ENCODE measurements around the gene SRI.

The SRI gene

DNA sequence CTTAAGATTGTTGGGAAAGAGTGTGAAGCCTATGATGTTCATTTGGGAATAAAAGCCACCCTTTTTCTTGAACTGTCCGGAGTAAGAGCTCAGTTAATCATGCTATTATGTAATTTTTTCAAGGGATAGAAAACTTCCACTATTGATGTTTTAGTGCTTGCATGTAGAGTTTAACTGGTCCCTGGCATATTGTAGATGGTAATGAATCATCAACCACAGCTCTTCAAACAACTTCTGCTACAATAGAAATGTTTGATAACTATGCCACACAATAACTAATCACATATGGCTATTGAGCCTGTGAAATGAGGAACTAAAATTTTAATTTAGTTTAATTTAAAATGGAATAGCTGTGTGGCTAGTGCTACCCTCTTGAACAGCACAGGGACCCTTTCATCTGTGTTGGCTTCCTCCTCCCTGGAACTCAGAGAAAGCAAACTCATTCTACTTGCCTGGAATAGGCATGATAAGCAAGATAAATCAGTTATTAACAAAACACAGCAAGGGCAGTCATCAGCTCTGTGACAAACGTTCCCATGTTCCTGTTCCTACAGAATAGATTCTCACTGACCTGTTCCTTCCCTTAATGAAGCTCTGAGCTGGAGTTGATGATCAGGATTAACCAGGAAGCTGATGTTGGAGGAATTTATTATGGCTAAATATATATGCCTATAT is 4.9 kb upstream of the SRI start:
- no peak for DNase-seq

DNA sequence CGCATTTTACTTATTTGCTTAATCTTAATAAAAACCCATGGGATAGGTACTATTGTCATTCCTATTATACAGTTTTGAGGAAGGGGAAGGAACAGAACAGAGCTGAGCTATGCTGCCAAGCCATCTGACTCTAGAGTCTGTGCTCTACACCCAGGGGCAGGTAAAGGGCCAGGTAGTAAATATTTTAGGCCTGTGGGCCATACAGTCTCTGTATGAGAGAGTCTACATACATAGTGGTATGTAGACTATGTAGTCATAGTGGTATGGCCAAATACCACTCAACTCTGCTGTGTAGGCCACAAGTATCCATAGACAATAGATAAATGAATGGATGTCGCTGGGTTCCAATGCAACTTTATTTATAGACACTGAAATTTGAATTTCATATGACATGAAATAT is 3.4 kb upstream of the SRI start:
- DNase-seq, result no peak

DNA sequence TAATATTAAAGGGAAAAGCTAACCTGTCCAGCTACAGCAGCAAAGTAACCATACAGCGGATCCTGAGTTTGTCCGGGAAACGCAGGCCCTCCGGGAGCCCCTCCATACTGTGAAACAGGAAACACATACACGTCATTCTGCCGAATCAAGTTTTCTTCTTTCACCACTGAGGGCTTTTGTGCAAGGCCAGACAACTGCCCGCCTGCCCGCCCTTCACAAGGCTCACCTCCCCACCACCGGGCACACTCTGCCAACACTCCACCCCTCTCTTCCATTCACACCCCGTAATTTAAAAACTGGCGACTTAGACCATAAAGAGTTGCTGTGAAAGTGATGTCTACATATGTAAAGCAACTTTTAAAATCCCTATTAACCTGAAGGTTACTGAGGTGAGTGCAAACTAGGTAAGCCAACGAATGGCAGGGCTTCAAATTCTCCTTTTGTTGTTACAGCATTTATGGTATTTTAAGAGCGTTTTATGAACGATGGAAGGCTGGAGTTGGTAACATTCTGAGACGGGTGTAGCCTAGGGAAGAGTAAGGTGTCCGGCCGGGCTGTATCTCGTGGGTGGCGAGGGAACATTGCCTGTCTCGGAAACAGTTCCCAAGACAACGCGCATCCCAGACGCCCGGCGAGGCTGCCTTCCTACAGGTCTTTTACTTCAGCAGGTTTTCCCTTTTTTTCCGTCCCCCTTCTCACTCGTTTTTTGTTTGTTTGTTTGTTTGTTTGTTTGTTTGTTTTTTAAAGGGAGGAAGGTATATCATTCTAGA is 817 bp downstream of the SRI start:
- DNase-seq, result no peak

DNA sequence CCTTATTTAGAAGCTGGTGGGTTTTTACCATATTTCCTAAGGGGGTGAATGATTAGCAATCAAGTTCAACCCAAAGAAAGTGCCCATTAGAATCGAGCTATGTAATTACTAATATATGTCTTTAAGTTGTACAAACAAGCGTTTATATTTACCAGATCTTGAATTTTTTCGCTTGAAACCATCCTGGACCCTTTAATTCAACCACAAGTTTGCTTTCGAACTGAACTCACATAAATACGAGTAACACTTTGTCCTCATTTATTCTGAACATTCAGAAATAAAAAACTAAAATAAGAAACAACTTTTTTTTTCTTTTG is 1.5 kb downstream of the SRI start:
- no peak for DNase-seq

DNA sequence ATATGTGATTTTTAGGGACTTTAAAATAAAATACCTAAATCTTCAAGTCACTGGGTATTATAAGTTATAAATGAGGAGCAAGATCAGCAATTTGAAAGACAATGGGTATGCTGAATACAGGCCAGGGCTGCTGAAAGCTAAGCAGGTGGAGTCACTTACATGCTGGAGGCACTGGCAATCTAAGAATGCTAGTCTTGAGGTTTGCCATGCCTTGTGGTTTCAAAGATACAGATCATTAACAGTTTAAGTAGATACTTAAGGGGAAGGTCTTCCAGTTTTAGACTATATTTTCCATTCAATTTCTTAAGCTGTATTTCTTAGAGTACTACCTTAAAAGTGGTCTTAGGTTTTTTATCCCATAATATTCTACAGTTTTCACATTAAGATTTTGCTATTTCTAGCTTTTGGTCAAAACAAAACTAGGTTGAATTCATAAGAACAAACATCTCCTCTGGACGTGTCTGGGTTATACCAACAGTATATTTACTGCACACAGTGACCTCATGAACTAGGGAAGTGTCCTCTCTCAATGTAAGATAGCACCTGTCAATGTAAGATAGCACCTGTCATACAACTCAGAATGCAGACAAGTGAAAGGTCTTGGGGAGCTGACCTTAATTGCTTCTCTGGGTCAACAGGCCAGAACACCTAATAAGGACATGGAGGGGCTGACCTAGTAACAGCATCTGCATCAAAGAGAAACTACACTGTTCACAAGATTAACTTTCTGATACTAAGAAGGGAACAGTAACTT is 2.0 kb downstream of the SRI start:
- no peak for DNase-seq

DNA sequence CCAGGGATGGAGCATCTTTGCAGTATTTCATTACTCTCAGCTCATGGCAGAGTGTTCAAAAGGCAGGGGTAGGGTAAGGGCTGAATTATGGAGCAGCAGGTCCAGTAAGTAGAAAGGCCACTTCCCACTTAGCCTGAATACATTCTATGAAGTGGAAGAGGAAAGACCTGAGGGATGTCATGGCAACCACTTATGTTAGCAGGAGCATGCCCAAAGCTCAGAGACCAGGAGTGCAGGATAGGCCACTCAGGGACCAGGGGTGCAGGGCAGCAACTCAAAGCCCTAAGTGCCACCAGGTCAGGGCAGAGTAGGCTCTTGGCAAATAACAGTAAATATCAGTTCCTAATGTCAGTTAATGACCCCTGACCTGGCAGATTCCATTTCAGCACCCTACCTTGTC is 3.6 kb downstream of the SRI start:
- no peak for DNase-seq

DNA sequence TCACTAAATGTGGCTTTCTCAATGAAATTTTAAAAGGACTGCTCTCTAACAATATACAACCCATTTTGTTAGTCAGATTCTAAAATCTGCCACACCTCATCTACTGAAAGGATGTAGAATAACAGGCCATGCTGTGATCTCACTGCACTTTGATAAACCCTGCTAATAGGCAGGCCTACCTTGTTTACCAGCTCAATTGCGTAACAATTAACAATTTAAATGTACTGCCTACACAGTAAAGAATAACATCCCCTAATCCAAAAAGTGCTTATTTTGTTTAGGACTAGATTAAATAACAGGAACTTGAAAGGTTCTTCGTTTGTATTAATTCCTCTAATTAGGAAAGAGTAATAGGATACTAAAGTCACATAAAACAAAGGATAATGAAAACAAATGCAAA is 4.5 kb downstream of the SRI start:
- DNase-seq, result no peak

DNA sequence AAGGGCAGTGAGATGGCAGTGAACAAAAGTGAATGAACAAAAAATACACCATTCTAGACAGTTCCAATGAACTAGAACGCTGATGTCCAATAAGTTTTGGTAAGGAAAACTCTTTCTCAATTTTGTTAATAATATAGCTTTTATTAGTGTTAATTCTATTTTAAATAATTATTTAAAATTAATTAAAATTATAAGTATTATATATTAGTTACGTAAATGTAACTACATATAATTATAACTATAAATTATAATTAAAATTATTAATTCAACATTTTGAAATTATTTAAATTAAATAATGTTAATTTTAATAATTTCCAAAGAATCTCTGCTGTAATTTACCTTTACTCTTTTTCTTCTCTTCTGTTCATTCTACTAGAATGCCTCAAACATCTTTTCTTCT is 5.4 kb downstream of the SRI start:
- DNase-seq, result no peak

DNA sequence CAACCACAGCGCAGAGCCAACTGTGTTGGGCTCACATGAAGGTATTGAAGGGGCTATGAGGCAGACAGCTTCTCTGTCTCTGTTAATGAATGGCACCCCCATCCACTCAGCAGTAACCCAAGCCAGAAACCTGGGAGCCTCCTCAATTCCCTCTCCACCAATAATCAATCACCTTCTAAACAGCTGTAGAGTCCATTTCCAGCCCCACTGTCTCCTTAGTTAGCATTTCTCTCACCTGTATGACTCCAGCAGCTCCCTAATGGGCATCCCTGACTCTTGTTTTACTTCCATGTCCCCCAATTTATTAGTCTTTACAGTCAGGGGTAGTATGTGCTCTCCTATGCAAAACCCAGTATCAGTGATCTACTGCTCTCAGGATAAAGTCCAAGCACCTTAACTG is 6.9 kb downstream of the SRI start:
- DNase-seq, result no peak

DNA sequence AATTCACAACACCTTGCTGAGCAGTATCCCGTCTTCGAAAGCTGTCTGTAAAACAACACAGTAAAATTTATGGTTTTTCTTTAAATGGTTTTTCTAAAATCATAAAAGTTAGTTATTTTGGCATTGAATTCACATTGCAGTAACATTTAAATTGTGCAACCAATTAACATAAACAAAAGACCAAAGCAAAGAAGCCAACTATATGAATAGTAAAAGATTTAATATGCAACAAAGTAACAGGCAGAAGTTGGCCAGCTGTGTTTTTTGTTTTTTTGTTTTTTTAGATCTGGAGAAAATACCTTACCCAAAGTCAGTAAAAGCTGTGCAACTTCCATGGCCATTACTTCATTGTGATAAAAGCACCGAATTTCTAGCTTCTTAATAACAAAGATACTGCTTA is 11.3 kb downstream of the SRI start:
- DNase-seq, result no peak

DNA sequence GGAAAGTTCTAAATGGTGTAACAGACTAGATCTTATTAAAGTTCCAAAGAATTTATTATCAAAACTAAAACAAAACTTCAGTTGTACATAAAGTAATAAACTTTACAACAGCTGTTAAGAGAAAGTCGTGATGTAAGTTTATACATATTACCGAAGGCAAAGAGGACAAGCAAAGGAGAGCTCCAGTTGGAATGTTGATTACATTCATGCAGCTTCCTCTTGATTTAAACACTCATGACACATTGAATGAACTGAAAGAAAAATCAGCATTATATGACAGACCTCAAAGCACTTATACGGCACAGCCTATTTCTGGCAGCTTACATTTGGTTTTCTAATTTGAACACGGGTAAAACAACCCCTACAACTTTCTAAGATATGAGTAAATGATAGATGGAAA is 13.6 kb downstream of the SRI start:
- DNase-seq, result no peak

DNA sequence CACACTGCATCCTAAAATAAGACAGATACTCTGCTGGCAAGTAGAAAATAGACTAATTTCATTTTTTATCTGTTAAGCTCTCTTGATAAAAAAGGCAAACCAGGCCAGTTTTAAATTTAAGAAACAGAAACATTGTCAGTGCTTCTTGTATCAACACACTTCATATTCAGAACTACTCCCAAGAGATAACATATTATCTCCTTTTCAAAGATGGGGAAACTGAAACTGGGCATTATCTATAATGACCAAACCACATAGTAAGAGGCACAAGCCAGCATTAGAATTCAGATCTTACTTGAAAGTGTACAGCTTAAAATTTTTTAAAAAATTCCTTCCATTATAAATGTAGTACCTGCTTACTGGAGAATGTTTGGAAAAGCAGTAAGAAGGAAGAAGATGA is 14.7 kb downstream of the SRI start:
- DNase-seq, result no peak

DNA sequence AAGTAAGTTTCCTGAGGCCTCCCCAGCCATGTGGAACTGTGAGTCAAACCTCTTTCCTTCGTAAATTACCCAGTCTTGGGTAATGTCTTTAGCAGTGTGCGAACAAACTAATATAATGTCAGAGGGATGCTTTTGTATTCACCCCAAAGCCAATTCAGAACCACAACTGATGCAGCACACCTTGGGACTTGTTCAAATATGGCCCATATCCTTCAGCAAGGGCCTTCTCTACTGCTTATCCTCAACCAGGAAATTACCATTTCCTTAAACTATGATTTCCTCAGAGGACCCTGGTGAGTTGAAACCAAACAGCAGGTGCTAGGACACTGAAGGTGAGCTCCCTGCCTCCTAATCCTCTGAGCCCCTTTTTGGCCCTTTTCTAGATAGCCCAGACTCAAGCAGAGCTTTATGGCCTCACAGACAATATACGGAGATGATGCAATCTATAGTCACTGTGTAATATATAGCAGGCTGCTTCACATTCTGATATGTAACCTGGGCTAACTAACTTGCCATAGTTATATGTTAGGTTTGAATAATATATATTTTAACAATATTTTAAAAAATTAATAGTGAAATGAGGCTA is 15.2 kb downstream of the SRI start:
- no peak for DNase-seq

DNA sequence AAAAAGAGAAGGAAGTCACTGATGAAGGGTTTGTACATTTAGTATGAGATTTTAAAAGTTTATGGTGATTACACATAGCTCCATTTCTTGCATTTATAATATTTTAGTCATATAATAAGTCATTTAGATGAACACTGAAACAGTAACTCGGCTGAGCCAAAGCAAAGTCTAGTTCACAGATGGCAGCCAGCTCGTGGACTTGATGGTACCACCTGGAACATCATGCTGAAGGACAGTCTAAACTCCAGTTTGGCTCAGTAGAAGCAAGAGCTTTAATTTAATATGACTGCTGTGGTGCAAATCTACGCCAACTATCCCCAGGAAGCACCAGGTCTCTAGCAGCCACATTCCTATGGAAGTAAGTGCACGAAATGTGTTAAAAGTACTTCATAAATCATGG is 16.4 kb downstream of the SRI start:
- no peak for DNase-seq

DNA sequence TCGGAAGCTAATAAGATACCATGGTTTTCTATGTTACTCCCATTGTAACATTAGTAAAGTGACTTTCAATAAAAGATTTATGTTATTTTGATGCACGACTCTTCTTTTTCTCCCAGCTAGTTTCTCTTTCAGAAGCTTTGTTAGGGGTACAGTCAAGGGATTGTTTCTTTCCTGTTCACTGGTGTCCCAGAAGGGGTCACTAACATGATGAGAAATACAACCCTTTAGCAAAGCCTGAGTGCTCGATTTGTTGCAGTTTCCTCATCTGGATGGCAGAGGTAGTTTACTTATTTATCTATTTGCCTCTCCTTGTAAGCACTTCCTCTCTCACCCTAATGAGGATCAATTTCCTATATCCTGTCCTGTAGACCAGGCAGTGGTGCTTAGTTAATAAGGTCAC is 17.0 kb downstream of the SRI start:
- no peak for DNase-seq

DNA sequence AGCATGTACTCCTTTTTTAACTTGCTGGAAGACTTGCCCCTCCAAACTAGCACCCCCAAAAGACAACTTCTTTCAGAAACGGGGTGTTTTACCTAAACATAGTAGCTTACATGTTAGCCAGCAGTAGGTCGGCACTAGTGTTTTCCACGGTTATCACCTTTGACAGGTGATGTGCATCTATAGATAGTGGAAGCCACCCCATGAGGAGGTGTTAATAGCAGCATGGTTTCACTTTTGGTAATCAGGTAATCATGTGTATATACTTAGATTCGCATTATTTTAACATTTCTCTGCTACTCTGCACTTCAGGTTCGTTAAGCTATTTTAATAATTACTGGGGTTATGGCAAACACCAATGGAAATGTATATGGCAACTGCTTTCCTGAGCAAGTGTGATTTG is 17.6 kb downstream of the SRI start:
- no peak for DNase-seq

DNA sequence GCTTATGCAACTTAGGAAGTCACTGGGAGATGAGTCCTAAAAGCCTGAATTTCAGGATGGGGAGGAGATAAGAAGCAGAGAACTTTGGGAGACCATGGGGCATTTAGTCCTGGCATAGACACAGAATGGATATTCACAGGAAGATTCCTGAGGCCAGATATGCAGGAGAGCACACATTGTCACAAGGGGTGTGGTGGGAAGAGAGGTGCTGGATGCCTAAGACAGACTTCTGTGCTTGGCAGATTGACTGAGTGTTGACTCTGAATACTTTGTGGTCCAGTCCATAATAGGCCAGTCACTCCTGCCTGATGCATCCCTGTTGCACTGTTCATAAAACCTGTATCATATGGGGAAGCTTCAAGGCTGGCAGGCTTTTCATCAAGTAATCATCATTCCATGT is 18.5 kb downstream of the SRI start:
- DNase-seq, result no peak

DNA sequence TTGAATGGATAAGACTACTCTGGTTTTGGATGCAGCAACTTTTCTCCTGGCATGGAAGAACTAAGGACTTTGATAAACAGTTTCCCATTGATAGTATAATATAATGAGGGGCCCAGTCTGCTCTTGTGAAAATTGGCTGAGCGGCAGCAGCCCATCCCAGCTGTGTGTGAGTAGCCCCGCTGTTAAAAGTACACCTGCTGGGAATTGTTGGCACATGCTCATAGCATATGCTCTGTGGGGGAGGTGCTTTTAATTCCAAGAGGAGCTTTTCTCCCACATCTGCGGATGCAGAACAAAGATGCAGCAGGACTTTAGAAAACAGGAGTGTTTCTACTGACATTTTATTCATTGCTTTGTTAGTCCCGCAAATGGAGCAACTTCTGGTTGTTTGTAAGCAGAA is 19.0 kb downstream of the SRI start:
- no peak for DNase-seq

DNA sequence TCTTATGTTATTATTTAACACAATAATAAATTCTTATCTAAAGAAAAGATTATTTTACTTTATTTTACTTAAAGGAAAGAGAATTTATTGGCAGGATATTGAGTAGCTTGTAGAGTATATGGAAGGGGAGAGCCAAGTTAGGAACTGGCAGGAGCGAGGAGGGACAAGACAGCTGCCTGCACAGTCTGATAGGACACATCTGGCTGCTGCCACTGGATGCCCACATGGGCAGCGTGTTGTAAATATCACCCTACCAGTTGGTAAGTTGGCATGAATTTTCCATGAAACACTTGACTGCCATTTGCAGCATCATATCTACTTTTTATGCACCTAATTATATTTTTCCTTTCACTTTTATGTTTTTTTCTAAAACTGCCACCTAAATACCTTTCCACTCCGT is 19.6 kb downstream of the SRI start:
- no peak for DNase-seq

DNA sequence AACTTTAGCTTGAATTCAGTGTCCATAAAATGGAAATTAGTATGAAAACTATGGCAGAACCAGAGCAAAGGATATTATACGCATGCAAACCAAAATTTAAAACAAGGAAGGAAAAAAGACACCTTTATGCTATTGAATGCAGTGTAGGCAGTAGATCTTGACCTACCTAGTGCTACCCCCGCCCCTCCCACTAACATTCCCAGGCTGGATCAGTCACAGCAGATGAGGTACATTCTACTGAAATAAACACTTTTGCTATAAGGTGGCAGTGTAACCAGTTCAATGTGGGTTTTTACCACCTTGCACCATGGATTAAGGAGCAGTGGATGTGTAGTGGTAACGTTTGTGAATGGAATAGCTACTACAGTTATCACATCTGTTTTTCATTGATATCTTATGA is 27.9 kb downstream of the SRI start:
- no peak for DNase-seq

DNA sequence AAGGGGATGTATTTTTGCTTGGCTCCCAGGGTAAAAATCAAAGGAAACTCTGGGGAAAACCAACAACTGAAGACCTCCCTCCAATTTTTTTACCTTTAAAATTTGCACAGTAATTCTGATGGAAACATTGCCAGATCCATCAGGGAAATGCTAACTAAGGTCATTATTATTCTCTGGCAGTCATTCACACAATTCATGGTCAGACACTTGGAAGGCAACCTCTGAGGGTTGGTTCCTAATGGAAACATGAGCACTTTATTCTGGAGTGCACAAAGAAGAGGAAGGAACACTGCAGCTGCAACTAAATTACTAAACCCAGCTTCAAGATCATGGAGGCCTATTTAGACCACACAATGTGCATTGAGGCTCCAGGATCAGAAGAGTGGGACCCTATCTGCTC is 34.2 kb downstream of the SRI start:
- DNase-seq, result no peak

DNA sequence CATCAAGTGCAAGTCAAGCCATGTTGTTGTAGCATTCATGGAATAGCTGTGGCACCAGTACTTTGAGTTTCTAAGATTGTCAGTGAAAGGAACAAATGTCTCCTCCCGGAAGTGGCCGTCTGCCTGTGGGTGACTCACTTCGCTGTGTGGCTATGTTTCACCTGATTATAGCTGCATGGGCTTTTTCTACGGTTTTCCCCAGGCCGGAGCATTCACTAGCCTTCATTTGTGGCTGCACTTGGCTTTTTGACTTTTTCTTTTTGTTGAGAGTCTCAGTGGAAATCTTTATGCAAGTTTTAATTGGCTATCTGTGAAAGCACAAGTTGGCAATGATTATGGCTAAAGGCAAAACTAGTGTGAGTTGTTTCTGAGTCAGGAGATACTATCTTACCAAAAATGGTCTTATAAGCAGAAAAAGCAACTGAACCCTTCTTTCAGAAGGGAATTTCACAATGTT is 35.0 kb downstream of the SRI start:
- DNase-seq, result no peak

DNA sequence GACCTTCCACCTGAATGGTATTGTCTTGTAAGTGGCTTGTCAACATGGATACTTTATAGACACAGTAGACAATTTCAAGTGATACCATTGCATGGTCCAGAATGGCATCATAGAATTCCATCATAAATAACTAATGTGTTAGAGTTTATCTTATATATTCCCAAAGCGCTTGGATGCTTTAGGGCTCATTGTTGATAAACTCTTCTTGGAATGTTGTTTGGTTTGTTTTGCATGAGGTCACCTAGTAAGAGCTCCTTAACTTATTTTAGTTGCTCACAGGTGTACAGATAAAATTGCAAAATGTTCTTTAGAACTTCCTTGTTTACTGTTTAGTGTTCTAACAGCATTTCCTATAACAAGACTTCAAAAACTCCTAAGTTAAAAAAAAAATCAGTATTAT is 36.8 kb downstream of the SRI start:
- DNase-seq, result no peak

DNA sequence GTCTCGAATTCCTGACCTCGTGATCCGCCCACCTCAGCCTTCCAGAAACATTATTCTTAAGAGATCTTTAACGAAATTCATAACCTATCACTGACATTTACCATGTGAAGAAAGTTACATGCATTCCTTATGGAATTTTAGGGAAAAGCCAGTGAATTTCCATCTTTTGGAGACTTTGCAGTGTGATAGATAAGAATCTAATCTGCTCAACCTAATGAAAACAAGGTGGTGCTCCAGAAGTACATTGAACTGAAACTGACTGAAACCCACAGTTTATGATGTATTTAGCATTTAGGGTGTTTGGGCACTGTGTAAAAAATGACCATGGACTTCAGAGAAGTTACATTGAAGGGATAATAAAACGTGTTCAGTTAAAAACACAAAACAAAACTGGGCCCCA is 43.6 kb downstream of the SRI start:
- DNase-seq, result no peak
